Choroid plexus epithelial cell (primary cell): Measurements from ENCODE around the gene HDHD3.

ENCODE experiments used
- DNase-seq: peaks from one replicate; pipeline ENCODE4 v3.0.0-alpha.2; 2010; ENCODE audit warnings: low read depth
- H3K4me3 ChIP-seq: 2 replicates; pipeline ENCODE4 v1.5.1; 2011; ENCODE audit warnings: low read depth, mild to moderate bottlenecking, control low read depth, low read length, moderate library complexity
- CTCF ChIP-seq: conservative IDR thresholded peaks from 2 replicates; pipeline ENCODE4 v1.5.1; 2011; ENCODE audit warnings: low read depth, mild to moderate bottlenecking, control low read depth, inconsistent platforms, low read length, moderate library complexity

Gene HDHD3

GRCh38 chr9:113359385-113359784 lies 17.4 kb downstream of the HDHD3 start:
- DNase-seq: no peak
- no peak for TF ChIP-seq CTCF
- no peak overlapping the region for H3K4me3 ChIP-seq

- no peak overlapping the region for H3K4me3 ChIP-seq
Observed at GRCh38 chr9:113356686-113357292, 20.0 kb downstream of the HDHD3 start.

GRCh38 chr9:113355040-113355596 lies 21.7 kb downstream of the HDHD3 start:
- TF ChIP-seq CTCF: peak; percentile 56
- peak; percentile 55 for DNase-seq
- no peak overlapping the region for H3K4me3 ChIP-seq

More at GRCh38 chr9:113356686-113357292, 20.0 kb downstream of the HDHD3 start:
- no peak for DNase-seq
- TF ChIP-seq CTCF: no peak

GRCh38 chr9:113352411-113352810 lies 24.4 kb downstream of the HDHD3 start:
- H3K4me3 ChIP-seq: no peak overlapping the region
- no peak for TF ChIP-seq CTCF
- no peak for DNase-seq

GRCh38 chr9:113352006-113352405 lies 24.8 kb downstream of the HDHD3 start:
- no peak for TF ChIP-seq CTCF
- peak; percentile 29 for DNase-seq

GRCh38 chr9:113350937-113351336 lies 25.8 kb downstream of the HDHD3 start:
- no peak for DNase-seq
- no peak for TF ChIP-seq CTCF
- H3K4me3 ChIP-seq: no peak overlapping the region

More at GRCh38 chr9:113352006-113352405, 24.8 kb downstream of the HDHD3 start:
- no peak overlapping the region for H3K4me3 ChIP-seq

- no peak for TF ChIP-seq CTCF
- H3K4me3 ChIP-seq: no peak overlapping the region
- DNase-seq: no peak
Observed at GRCh38 chr9:113350107-113350661, 26.6 kb downstream of the HDHD3 start.
